ENCODE data around the gene CAMKV.

The CAMKV gene

DNA sequence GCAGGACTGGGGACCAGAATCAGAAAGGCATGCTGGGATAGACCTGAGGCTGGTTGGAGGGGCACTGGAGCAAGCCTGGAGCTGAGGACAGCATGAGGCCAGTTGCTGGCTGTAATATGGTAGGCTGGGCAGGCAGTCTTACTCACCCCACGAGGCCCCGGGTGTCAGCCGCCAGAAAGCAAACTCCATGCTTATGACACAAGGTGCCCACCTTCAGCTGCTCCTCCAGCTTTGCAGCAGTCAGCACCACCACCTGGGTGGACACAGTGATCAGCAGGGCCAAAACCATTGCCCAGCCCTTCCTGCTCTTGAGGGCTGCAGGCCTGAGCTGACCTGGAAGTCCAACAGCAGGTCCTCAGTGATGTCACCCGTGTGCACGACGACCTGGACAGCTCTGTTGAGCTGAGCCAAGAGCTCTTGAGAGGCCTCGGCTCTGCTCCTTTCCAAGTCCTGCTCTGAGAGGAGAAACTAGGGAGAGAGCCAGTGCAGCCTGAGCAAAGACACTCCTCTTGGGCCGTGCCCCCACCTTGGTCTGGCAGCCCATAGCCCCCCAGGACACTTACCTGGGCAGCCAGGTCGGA lies 56.7 kb downstream of the CAMKV start:
- in situ Hi-C loops (cut with MboI; ENCODE audit: low sequenced_read_pairs, unreplicated experiment), result no loop called here
- TF ChIP-seq, protein P1, sequence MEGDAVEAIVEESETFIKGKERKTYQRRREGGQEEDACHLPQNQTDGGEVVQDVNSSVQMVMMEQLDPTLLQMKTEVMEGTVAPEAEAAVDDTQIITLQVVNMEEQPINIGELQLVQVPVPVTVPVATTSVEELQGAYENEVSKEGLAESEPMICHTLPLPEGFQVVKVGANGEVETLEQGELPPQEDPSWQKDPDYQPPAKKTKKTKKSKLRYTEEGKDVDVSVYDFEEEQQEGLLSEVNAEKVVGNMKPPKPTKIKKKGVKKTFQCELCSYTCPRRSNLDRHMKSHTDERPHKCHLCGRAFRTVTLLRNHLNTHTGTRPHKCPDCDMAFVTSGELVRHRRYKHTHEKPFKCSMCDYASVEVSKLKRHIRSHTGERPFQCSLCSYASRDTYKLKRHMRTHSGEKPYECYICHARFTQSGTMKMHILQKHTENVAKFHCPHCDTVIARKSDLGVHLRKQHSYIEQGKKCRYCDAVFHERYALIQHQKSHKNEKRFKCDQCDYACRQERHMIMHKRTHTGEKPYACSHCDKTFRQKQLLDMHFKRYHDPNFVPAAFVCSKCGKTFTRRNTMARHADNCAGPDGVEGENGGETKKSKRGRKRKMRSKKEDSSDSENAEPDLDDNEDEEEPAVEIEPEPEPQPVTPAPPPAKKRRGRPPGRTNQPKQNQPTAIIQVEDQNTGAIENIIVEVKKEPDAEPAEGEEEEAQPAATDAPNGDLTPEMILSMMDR (IDR thresholded peaks at IDR 0.05; ENCODE audit: borderline replicate concordance, control extremely low read depth, extremely low read depth, insufficient read depth, missing control alignments), result no peak

More for the DNA sequence above, 56.7 kb downstream of the CAMKV start:
- DNase-seq (ENCODE audit: low spot score), result no peak

Measured in GM13976 (cell line).